ENCODE results near the gene NFAT5. TPM values are rescaled to one million over a fixed set of nuclear protein-coding genes. Genes with fewer than 3 reads are reported as not detected.

NFAT5 gene
- total and polyA plus RNA-seq, 9 of the 15 experiments (the other 6 are each of a cell fraction or from before 2014, with no cell fraction given) = 0.78 to 20.5 (median 12.4) TPM

GRCh38 chr16:69726313-69727060, 160.7 kb downstream of the NFAT5 start, which contains the start of gene NQO1 (continued):
- 0 out of 2 replicates have a peak, but pooled peaks have one; percentile 15 for TF ChIP-seq CC2D1A (IDR thresholded peaks at IDR 0.05)
- peak; percentile 93 for TF ChIP-seq VEZF1 (CRISPR knock-in tag; IDR thresholded peaks at IDR 0.05)
- TF ChIP-seq PURB (CRISPR knock-in tag; IDR thresholded peaks at IDR 0.05; ENCODE audit: low read depth) = no peak
- peak; percentile 91 for TF ChIP-seq FOXP1 (CRISPR knock-in tag; IDR thresholded peaks at IDR 0.05)
- TF ChIP-seq ID3 (CRISPR knock-in tag; IDR thresholded peaks at IDR 0.05) = no peak
- TF ChIP-seq ID3 (tag; IDR thresholded peaks at IDR 0.05) = no peak
- peak; percentile 7; the same call in 1 of the 2 replicates for TF ChIP-seq ZNF589 (CRISPR knock-in tag; IDR thresholded peaks at IDR 0.05; ENCODE audit: low read depth)
- no peak for TF ChIP-seq KAT8 (IDR thresholded peaks at IDR 0.05; ENCODE audit: low read depth)
- TF ChIP-seq MXI1 (IDR thresholded peaks at IDR 0.05; ENCODE audit: low read depth, low read length) = peak; percentile 97
- peak; percentile 47 for TF ChIP-seq PCBP1 (IDR thresholded peaks at IDR 0.05; ENCODE audit: low read depth, low read length, poor library complexity, severe bottlenecking)
- TF ChIP-seq RCOR1 (IDR thresholded peaks at IDR 0.05; ENCODE audit: borderline replicate concordance in 1 of 2, low read depth in 2 of 2, low read length in 2 of 2) = peak in 1 of 2 experiments; percentile 88; a peak in 2 of 4 replicates
- no peak for TF ChIP-seq ZNF586 (CRISPR knock-in tag; conservative IDR thresholded peaks at IDR 0.05)
- TF ChIP-seq ATF3 (IDR thresholded peaks at IDR 0.05) = no peak
- TF ChIP-seq ATF3 (CRISPR knock-in tag; conservative IDR thresholded peaks at IDR 0.05) = no peak
- TF ChIP-seq NBN (IDR thresholded peaks at IDR 0.05; ENCODE audit: low read depth) = peak; percentile 68
- TF ChIP-seq NR2C1 (IDR thresholded peaks at IDR 0.05) = no peak
- TF ChIP-seq NR2C1 (tag; IDR thresholded peaks at IDR 0.05) = peak; percentile 35
- no peak for TF ChIP-seq SLC30A9 (CRISPR knock-in tag; IDR thresholded peaks at IDR 0.05)
- peak; percentile 97 for TF ChIP-seq POLR2H (tag; IDR thresholded peaks at IDR 0.05; ENCODE audit: low read depth)
- TF ChIP-seq MITF (IDR thresholded peaks at IDR 0.05) = peak; percentile 67; the same call in 1 of the 2 replicates
- peak; percentile 6; the same call in 1 of the 2 replicates for TF ChIP-seq HCFC1 (IDR thresholded peaks at IDR 0.05; ENCODE audit: low read depth, low read length)

Measured in K562 (cell line).